ENCODE measurements around the gene MTRR. TPM values are rescaled to one million over a fixed set of nuclear protein-coding genes. Genes with fewer than 3 reads are reported as not detected.

MTRR gene
- total RNA-seq, 4 donors from 2014 or later = 22.0 to 34.5 (median 33.8) TPM

DNA sequence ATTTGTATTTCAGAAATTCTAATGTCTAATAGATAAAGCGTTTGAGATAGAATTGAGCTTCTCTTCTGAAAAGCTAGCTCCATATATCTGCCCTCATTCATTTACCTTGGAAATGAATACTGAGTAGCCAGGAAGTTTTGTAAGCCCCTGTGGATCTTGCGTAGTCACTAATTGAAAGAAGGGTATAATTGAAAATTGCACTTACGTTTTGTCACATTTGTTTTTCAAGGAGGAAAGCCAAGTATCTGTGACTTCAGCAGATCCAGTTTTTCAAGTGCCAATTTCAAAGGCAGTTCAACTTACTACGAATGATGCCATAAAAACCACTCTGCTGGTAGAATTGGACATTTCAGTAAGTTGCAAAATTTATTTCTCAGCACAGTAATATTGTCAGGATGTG lies 14.0 kb downstream of the MTRR start:
- H3K9me3 ChIP-seq = no peaks in the 10 kb centered on the region
- no peak for DNase-seq (ENCODE audit: extremely low spot score)
- intact Hi-C loops (cut with DNase I) = no loop called here
- H3K4me1 ChIP-seq = peaks cover 0 to 10% (median 5%) of the 10 kb centered on the region in 4 donors
- 84% methylated on average over 4 of the region's 4 CpGs for WGBS
- TF ChIP-seq POLR2AphosphoS5 (IDR thresholded peaks at IDR 0.05) (no peak), POLR2A (IDR thresholded peaks at IDR 0.05; ENCODE audit: low read depth) (no peak), EP300 (IDR thresholded peaks at IDR 0.05) (no peak)
- TF ChIP-seq, protein P1, sequence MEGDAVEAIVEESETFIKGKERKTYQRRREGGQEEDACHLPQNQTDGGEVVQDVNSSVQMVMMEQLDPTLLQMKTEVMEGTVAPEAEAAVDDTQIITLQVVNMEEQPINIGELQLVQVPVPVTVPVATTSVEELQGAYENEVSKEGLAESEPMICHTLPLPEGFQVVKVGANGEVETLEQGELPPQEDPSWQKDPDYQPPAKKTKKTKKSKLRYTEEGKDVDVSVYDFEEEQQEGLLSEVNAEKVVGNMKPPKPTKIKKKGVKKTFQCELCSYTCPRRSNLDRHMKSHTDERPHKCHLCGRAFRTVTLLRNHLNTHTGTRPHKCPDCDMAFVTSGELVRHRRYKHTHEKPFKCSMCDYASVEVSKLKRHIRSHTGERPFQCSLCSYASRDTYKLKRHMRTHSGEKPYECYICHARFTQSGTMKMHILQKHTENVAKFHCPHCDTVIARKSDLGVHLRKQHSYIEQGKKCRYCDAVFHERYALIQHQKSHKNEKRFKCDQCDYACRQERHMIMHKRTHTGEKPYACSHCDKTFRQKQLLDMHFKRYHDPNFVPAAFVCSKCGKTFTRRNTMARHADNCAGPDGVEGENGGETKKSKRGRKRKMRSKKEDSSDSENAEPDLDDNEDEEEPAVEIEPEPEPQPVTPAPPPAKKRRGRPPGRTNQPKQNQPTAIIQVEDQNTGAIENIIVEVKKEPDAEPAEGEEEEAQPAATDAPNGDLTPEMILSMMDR (IDR thresholded peaks at IDR 0.05) = no peak
- H3K27ac ChIP-seq (replicated peaks in 1 of 4) = no peak overlapping the region
- H3K4me3 ChIP-seq = no peak overlapping the region
- H3K36me3 ChIP-seq = peaks cover 32 to 90% (median 76%) of the 10 kb centered on the region in 4 donors
- no peaks in the 10 kb centered on the region for H3K27me3 ChIP-seq

DNA sequence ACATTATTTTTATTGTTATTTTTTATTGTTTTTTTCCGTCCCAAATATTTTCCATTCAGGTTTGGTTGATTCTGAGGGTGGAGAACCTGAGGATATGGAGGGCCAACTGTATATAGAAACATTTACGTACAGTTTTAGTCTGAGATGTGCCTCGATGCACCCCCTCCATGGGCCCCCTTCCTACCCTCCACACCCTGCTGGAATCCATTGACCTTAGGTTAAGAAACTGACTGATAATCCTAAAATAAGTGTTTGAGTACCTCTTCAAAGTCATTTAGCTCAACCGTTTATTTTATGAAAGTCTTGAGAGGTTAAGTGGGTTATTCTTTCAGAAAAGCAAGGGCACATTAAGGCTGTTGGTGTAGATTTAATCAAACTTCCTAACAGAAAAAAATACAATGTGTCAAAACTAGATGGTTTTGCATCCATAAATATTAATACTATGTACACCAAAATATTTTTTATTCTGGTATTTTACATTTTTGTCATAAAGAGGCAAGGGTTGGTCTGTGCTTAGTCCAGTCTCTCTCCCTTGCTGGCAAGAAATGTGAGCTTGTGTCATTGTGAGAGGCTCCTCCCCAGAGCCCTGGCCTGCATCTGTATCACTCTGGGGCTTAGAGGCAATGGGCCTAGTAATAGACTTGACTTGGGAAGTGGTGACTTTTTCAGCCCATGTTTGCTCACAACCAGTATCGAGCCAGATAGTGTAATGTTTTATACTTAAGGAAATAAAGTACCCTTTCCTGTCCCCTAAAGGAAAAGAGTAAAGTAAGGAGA lies 15.7 kb downstream of the MTRR start:
- H3K4me3 ChIP-seq = no peak overlapping the region
- H3K27ac ChIP-seq (replicated peaks in 1 of 4) = no peak overlapping the region
- intact Hi-C loops (cut with DNase I) = no loop called here
- peaks cover 0 to 7% (median 0%) of the 10 kb centered on the region in 4 donors for H3K4me1 ChIP-seq
- H3K9me3 ChIP-seq = no peaks in the 10 kb centered on the region
- WGBS = 74% methylated on average over 5 of the region's 5 CpGs
- TF ChIP-seq EP300 (IDR thresholded peaks at IDR 0.05) = no peak
- H3K27me3 ChIP-seq = no peaks in the 10 kb centered on the region
- peaks cover 35 to 82% (median 71%) of the 10 kb centered on the region in 4 donors for H3K36me3 ChIP-seq
- DNase-seq (ENCODE audit: extremely low spot score) = no peak

DNA sequence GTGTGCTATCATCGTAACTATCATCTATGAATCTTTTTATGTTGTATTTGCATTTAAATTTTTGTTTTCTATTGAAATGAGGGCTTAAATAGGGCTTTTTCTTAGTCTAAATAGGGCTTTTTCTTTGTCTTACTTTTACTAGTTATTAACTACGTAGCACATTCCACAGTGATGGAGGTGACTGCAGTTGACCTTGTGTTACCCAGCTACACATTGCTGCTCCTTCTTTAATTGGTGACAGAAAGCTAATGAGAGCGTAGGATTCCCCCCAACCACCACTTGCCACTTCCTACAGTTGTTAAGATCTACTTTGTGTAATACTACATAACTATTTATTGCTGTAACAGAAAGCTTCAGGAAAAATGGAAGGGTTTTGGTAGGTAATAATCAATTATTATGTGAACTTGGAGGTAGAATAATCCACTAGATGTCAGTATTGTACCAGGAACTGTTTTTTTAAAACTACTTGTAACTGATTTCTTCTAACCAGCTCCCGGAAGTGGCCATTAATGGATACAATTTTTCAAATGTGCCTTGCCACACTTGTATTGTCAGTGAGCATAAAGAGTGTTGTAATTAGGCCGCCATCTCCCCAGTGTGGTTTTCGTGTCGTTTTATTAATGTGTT lies 18.0 kb downstream of the MTRR start:
- Histone ChIP-seq H3K4me1 (peaks cover 0 to 7% (median 0%) of the 10 kb centered on the region in 4 donors), H3K9me3 (no peaks in the 10 kb centered on the region), H3K36me3 (peaks cover 48 to 75% (median 66%) of the 10 kb centered on the region in 4 donors), H3K27me3 (no peaks in the 10 kb centered on the region), H3K27ac (replicated peaks in 1 of 4) (no peak overlapping the region), H3K4me3 (no peak overlapping the region)
- 66% methylated on average over 7 of the region's 7 CpGs for WGBS
- TF ChIP-seq, protein P1 (IDR thresholded peaks at IDR 0.05) = peak; percentile 41 to 59 (median 45)
- no peak for TF ChIP-seq POLR2AphosphoS5 (IDR thresholded peaks at IDR 0.05)
- no peak for DNase-seq (ENCODE audit: extremely low spot score)
- intact Hi-C loops (cut with DNase I) = no loop called here

DNA sequence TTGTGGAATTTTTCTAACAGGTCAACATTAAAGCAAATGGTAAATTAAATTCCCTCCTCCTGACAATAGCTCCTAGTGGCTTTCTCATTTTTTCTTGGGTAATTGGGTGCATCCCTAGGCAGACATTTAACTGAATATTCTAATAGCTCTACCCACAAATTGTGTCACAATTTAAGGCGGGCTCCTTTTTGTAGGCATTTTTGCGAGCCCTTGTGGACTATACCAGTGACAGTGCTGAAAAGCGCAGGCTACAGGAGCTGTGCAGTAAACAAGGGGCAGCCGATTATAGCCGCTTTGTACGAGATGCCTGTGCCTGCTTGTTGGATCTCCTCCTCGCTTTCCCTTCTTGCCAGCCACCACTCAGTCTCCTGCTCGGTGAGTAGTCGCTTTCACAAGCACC lies 20.0 kb downstream of the MTRR start:
- DNase-seq (ENCODE audit: extremely low spot score) = no peak
- intact Hi-C loops (cut with DNase I) = no loop called here
- H3K27ac ChIP-seq (replicated peaks in 1 of 4) = no peak overlapping the region
- no peaks in the 10 kb centered on the region for H3K9me3 ChIP-seq
- no peak for TF ChIP-seq EP300 (IDR thresholded peaks at IDR 0.05)
- no peak for TF ChIP-seq POLR2A (IDR thresholded peaks at IDR 0.05; ENCODE audit: low read depth)
- TF ChIP-seq, protein P1 (IDR thresholded peaks at IDR 0.05) = no peak
- no peak for TF ChIP-seq POLR2AphosphoS5 (IDR thresholded peaks at IDR 0.05)
- H3K27me3 ChIP-seq = no peaks in the 10 kb centered on the region
- H3K4me3 ChIP-seq = no peak overlapping the region
- 88% methylated on average over 9 of the region's 9 CpGs for WGBS
- peaks cover 48 to 75% (median 67%) of the 10 kb centered on the region in 4 donors for H3K36me3 ChIP-seq
- H3K4me1 ChIP-seq = peaks cover 0 to 7% (median 0%) of the 10 kb centered on the region in 4 donors

DNA sequence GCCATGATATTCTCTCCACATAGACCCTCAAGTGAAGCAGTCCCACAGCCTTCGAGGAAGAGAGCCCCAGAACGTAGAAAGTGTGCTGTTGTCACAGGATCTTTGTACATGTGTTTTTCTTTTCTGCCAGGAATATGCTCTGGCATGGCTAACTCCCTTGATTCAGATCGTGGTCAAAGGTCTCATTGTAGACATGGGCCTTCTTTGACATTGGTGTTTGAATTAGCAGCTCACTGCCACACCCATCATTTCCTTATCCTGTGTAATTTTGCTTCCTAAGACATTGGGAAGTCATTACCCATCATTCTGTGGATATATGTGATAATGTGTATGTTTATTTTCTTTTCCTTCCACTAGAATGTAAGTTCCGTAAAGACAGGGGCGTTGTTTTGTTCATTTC lies 25.5 kb downstream of the MTRR start:
- DNase-seq (ENCODE audit: extremely low spot score) = no peak
- peaks cover 58 to 98% (median 84%) of the 10 kb centered on the region in 4 donors for H3K36me3 ChIP-seq
- no peaks in the 10 kb centered on the region for H3K9me3 ChIP-seq
- TF ChIP-seq EP300 (IDR thresholded peaks at IDR 0.05) (no peak), POLR2A (IDR thresholded peaks at IDR 0.05; ENCODE audit: low read depth) (no peak), POLR2AphosphoS5 (IDR thresholded peaks at IDR 0.05) (no peak)
- TF ChIP-seq, protein P1 (IDR thresholded peaks at IDR 0.05) = no peak
- H3K4me3 ChIP-seq = no peak overlapping the region
- H3K27me3 ChIP-seq = no peaks in the 10 kb centered on the region
- no peak overlapping the region for H3K27ac ChIP-seq (replicated peaks in 1 of 4)
- intact Hi-C loops (cut with DNase I) = no loop called here
- WGBS = 88% methylated on average over 5 of the region's 5 CpGs
- H3K4me1 ChIP-seq = no peaks in the 10 kb centered on the region

Data from esophagus muscularis mucosa (tissue), 4 donors.